ENCODE data around the gene PM20D1. TPM values are rescaled to one million over a fixed set of nuclear protein-coding genes. Genes with fewer than 3 reads are reported as not detected.
"Not testable (repeated sequence)": the region's sequence is repeated elsewhere in the genome, so short reads cannot be mapped to it uniquely, and the experiment has no call there.

The PM20D1 gene
- polyA plus RNA-seq (ENCODE audit: low read depth in 6 of 6) = 1 to 10 TPM in 3 of 6 donors, under 1 TPM in 2, not detected in 1; 0.43 to 3.0 (median 1.0) TPM

DNA sequence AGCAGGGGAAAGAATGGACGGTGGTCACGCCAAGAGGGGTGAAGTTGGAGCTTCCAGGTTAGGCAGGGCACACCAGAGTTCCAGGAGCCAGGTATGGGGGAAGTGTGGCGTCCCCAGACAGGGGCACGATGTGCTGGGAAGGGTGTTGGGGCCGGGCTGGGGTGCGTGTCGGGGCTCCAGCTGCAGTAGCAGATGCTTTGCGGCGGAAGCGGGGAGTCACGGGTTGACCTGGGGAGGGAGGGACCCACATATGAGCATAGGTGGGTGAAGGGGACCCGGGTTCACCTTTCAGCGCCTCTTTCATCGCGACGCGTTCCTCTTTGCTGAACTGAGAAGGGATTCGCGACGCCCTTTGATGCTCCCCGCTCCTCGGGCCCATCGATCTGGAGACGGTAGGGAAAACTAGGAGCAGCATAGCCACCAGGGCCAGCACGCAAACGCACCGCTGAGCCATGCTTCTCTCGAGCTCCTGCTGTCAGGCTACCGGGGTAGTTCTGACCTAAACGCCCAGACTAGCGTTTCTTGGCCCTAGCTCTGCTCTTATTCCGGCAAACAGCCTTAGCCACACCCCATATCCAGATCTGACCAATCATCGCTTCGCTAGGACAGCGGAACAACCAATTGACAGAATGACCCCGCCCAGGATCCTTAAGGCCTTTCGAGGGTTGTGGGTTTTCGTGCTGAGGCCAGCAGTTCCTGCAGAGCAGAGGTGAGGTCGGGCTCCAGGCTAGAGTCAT lies at the start of gene PM20D1:
TSS of gene PM20D1 (minus strand) at position 514 of the 737 bp plus-strand sequence. CDS start at position 454, 60 bp downstream.
- peaks cover 0 to 3% of the 10 kb centered on the region in 2 donors for H3K36me3 Mint-ChIP-seq
- H3K27me3 Mint-ChIP-seq = no peaks in the 10 kb centered on the region
- H3K9me3 Mint-ChIP-seq = peaks cover 0 to 3% (median 2%) of the 10 kb centered on the region in 7 donors
- peak within 1 kb of the TSS; percentile 83 to 98 (median 94) for H3K4me3 Mint-ChIP-seq
- peak within 1 kb of the TSS; percentile 72 to 99 (median 96) for H3K27ac Mint-ChIP-seq
- peak; percentile 89 for DNase-seq
- peak; percentile 93 to 95 for ATAC-seq (ENCODE audit: low read depth in 2 of 2)
- H3K4me1 Mint-ChIP-seq = peaks cover 0 to 14% (median 0%) of the 10 kb centered on the region in 3 donors

DNA sequence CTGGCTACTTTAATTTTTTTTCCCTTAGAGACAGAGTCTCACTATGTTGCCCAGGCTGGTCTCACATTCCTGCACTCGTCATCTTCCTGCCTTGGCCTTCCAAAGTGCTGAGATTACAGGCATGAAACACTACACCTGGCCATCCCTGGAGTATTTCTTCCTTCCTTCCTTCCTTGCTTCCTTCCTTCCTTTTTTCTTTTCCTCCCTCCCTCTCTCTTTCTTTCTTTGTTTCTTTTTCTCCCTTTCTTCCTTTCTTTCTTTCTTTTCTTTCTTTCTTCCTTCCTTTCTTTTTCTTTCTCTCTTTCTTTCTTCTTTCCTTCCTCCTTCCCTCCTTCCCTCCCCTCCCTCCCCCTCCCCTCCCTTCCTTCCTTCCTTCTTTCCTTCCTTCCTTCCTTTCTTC lies 46.4 kb upstream of the PM20D1 start:
- peaks cover 0 to 34% of the 10 kb centered on the region in 2 donors for H3K36me3 Mint-ChIP-seq
- DNase-seq (no peak), ATAC-seq (ENCODE audit: low read depth in 2 of 2) (no peak)
- peaks cover 5 to 26% (median 9%) of the 10 kb centered on the region in 7 donors for H3K9me3 Mint-ChIP-seq
- no peak overlapping the region for H3K27ac Mint-ChIP-seq
- peaks cover 0 to 3% (median 0%) of the 10 kb centered on the region in 3 donors for H3K4me1 Mint-ChIP-seq
- peak overlapping the region in 1 of 8 donors; percentile 81 for H3K4me3 Mint-ChIP-seq
- H3K27me3 Mint-ChIP-seq = peaks cover 0 to 5% (median 0%) of the 10 kb centered on the region in 3 donors

- not testable (repeated sequence) for ATAC-seq (ENCODE audit: low read depth in 2 of 2); H3K27ac Mint-ChIP-seq; H3K4me1 Mint-ChIP-seq; H3K27me3 Mint-ChIP-seq; DNase-seq; H3K4me3 Mint-ChIP-seq
- Mint-ChIP-seq H3K36me3 (peaks cover 0 to 45% of the 10 kb centered on the region in 2 donors), H3K9me3 (peaks cover 9 to 26% (median 13%) of the 10 kb centered on the region in 7 donors)
These were observed 44.2 kb upstream of the PM20D1 start for GRCh38 chr1:205894119-205894518.

DNA sequence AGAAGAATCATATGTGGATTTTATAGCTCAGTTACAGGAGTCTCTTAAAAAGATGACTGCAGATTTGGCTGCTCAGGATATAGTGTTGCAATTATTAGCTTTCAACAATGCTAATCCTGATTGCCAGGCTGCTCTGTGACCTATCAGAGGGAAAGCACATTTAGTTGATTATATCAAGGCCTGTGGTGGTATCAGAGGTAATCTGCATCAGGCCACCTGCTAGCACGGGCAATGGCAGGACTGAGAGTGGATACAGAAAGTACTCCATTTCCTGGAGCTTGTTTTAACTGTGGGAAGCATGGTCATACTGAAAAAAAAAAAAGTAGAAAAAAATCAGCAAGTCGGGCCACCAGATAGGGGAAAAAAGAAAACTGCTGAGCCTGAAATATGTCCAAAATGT lies 42.2 kb upstream of the PM20D1 start:
- not testable (repeated sequence) for ATAC-seq (ENCODE audit: low read depth in 2 of 2); DNase-seq; H3K27ac Mint-ChIP-seq; H3K4me3 Mint-ChIP-seq; H3K27me3 Mint-ChIP-seq
- Mint-ChIP-seq H3K36me3 (peaks cover 0 to 49% of the 10 kb centered on the region in 2 donors), H3K9me3 (peaks cover 8 to 26% (median 17%) of the 10 kb centered on the region in 7 donors), H3K4me1 (peaks cover 7 to 13% (median 8%) of the 10 kb centered on the region in 3 donors)

DNA sequence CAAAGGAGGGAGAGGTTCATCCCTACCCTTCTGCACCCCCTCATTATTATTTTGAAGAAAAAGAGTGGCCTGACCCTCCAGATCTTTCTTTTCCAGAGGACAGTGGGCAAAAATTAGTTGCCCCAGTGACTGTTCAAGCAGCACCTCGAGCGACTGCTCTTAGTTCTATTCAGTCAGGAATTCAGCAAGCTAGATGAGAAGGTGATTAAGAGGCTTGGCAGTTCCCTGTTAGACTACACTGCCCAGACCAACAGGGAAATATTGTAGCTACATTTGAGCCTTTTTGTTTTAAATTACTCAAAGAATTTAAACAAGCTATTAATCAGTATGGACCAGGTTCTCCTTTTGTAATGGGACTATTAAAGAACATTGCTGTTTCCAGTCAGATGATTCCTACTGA lies 41.5 kb upstream of the PM20D1 start:
- DNase-seq = not testable (repeated sequence)
- Mint-ChIP-seq H3K9me3 (peaks cover 5 to 23% (median 14%) of the 10 kb centered on the region in 7 donors), H3K36me3 (peaks cover 0 to 42% of the 10 kb centered on the region in 2 donors)

GRCh38 chr1:205890631-205891030 lies 40.7 kb upstream of the PM20D1 start:
- ATAC-seq (ENCODE audit: low read depth in 2 of 2); H3K27ac Mint-ChIP-seq; DNase-seq; H3K4me3 Mint-ChIP-seq; H3K27me3 Mint-ChIP-seq: not testable (repeated sequence)
- peaks cover 0 to 34% of the 10 kb centered on the region in 2 donors for H3K36me3 Mint-ChIP-seq
- H3K4me1 Mint-ChIP-seq = peaks cover 7 to 13% (median 8%) of the 10 kb centered on the region in 3 donors
- peaks cover 5 to 15% (median 8%) of the 10 kb centered on the region in 7 donors for H3K9me3 Mint-ChIP-seq

More for the DNA sequence above, 41.5 kb upstream of the PM20D1 start:
- H3K27ac Mint-ChIP-seq; H3K27me3 Mint-ChIP-seq; H3K4me3 Mint-ChIP-seq; ATAC-seq (ENCODE audit: low read depth in 2 of 2): not testable (repeated sequence)
- peaks cover 7 to 13% (median 8%) of the 10 kb centered on the region in 3 donors for H3K4me1 Mint-ChIP-seq

DNA sequence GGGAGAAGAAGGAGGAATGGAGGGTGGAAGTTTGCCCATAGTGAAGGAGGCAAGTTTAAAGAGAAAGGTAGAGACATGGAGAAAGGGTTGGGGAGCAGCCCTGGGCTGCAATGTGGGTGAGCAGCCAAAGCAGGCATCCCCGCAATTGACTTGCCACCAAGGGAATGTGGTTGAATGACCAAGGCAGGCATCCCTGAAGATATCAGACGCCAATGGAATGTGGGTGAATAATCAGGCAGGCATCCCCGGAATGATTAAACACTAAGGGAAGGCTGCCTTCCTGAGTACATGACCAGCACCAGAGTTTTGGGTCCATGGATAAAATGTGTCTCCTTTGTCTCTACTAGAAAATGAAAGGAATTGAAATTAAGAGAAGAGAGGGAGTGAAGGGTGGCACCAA lies 39.8 kb upstream of the PM20D1 start:
- not testable (repeated sequence) for ATAC-seq (ENCODE audit: low read depth in 2 of 2); DNase-seq; H3K4me3 Mint-ChIP-seq; H3K27me3 Mint-ChIP-seq
- H3K27ac Mint-ChIP-seq = peak overlapping the region in 1 of 6 donors; percentile 26
- H3K4me1 Mint-ChIP-seq = peaks cover 7 to 13% (median 8%) of the 10 kb centered on the region in 3 donors
- H3K36me3 Mint-ChIP-seq = peaks cover 0 to 24% of the 10 kb centered on the region in 2 donors
- H3K9me3 Mint-ChIP-seq = peaks cover 0 to 12% (median 5%) of the 10 kb centered on the region in 7 donors

GRCh38 chr1:205889006-205889405 lies 39.1 kb upstream of the PM20D1 start:
- peak; percentile 9 for DNase-seq
- peak overlapping the region in 4 of 6 donors; percentile 1 to 75 (median 42) for H3K27ac Mint-ChIP-seq

GRCh38 chr1:205883792-205884191 lies 33.9 kb upstream of the PM20D1 start:
- ATAC-seq (ENCODE audit: low read depth in 2 of 2) (no peak), DNase-seq (no peak)
- no peak overlapping the region for H3K4me3 Mint-ChIP-seq
- H3K4me1 Mint-ChIP-seq = peaks cover 1 to 5% (median 2%) of the 10 kb centered on the region in 3 donors
- peaks cover 0 to 8% (median 0%) of the 10 kb centered on the region in 3 donors for H3K27me3 Mint-ChIP-seq
- H3K27ac Mint-ChIP-seq = no peak overlapping the region
- peaks cover 6 to 30% (median 26%) of the 10 kb centered on the region in 7 donors for H3K9me3 Mint-ChIP-seq
- peaks cover 10 to 18% of the 10 kb centered on the region in 2 donors for H3K36me3 Mint-ChIP-seq

More at GRCh38 chr1:205889006-205889405, 39.1 kb upstream of the PM20D1 start:
- not testable (repeated sequence) for ATAC-seq (ENCODE audit: low read depth in 2 of 2); H3K27me3 Mint-ChIP-seq
- peaks cover 0 to 12% (median 5%) of the 10 kb centered on the region in 7 donors for H3K9me3 Mint-ChIP-seq
- peaks cover 7 to 13% (median 8%) of the 10 kb centered on the region in 3 donors for H3K4me1 Mint-ChIP-seq
- peaks cover 0 to 20% of the 10 kb centered on the region in 2 donors for H3K36me3 Mint-ChIP-seq
- peak overlapping the region in 4 of 8 donors; percentile 4 to 68 (median 60) for H3K4me3 Mint-ChIP-seq

DNA sequence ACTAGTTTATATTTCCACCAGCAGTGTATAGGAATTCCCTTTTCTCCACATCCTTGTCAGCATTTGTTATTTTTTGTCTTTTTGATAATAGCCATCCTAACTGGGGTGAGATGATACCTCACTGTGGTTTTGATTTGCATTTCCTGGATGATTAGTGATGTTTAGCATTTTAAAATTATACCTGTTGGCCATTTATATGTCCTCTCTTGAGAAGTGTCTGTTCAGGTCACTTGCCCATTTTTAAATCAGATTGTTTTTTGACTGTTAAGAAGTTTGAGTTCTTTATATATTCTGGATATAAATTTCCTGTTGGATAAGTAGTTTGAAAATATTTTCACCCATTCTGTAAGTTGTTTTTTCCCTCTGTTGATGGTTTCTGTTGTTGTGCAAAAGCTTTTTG lies 31.0 kb upstream of the PM20D1 start:
- ATAC-seq (ENCODE audit: low read depth in 2 of 2) = no peak
- Mint-ChIP-seq H3K27ac (no peak overlapping the region), H3K4me3 (no peak overlapping the region), H3K36me3 (peaks cover 20 to 29% of the 10 kb centered on the region in 2 donors), H3K27me3 (peaks cover 0 to 8% (median 0%) of the 10 kb centered on the region in 3 donors), H3K4me1 (no peaks in the 10 kb centered on the region), H3K9me3 (peaks cover 12 to 43% (median 37%) of the 10 kb centered on the region in 7 donors)
- no peak for DNase-seq

DNA sequence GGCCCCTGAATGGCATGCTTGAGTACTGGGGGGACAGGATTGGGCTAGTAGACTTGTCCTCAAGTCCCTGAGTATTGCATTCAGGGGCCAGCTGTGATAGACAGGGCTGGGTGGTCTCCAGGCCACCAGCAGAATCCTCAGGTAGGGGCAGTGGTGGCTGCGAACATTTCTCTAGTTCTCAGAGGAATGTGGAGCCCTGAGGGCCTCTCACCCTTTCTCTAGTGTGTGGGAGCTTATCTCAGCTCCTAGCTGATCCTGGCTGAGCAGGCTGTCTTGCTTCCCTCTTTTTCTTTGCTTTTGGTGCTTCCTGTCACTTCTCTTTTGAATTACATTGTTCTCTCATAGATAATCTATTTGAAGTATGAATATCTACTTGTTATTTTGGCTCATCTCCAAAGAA lies 30.0 kb upstream of the PM20D1 start:
- no peak overlapping the region for H3K27ac Mint-ChIP-seq
- ATAC-seq (ENCODE audit: low read depth in 2 of 2) = no peak
- no peak overlapping the region for H3K4me3 Mint-ChIP-seq
- peaks cover 0 to 8% (median 0%) of the 10 kb centered on the region in 3 donors for H3K27me3 Mint-ChIP-seq
- H3K36me3 Mint-ChIP-seq = peaks cover 20 to 29% of the 10 kb centered on the region in 2 donors
- H3K4me1 Mint-ChIP-seq = no peaks in the 10 kb centered on the region
- H3K9me3 Mint-ChIP-seq = peaks cover 12 to 43% (median 37%) of the 10 kb centered on the region in 7 donors
- DNase-seq = no peak

- no peak overlapping the region for H3K27ac Mint-ChIP-seq
- H3K9me3 Mint-ChIP-seq = peaks cover 12 to 43% (median 37%) of the 10 kb centered on the region in 7 donors
- H3K36me3 Mint-ChIP-seq = peaks cover 20 to 29% of the 10 kb centered on the region in 2 donors
- ATAC-seq (ENCODE audit: low read depth in 2 of 2) = no peak
- no peak for DNase-seq
- H3K27me3 Mint-ChIP-seq = peaks cover 0 to 8% (median 0%) of the 10 kb centered on the region in 3 donors
- H3K4me1 Mint-ChIP-seq = no peaks in the 10 kb centered on the region
- no peak overlapping the region for H3K4me3 Mint-ChIP-seq
These were observed 28.1 kb upstream of the PM20D1 start for GRCh38 chr1:205878026-205878425.

- not testable (repeated sequence) for H3K27me3 Mint-ChIP-seq; DNase-seq; H3K36me3 Mint-ChIP-seq; ATAC-seq (ENCODE audit: low read depth in 2 of 2); H3K27ac Mint-ChIP-seq; H3K4me1 Mint-ChIP-seq; H3K9me3 Mint-ChIP-seq; H3K4me3 Mint-ChIP-seq
These were observed 23.2 kb upstream of the PM20D1 start for GRCh38 chr1:205873148-205873547.

Measured in naive B cell (primary cell).